ENCODE measurements around the gene ZNF683.
A peak's percentile ranks its signal among the peaks of the same experiment; 100 is the strongest.
"Not testable (repeated sequence)": the region's sequence is repeated elsewhere in the genome, so short reads cannot be mapped to it uniquely, and the experiment has no call there.

The ZNF683 gene

DNA sequence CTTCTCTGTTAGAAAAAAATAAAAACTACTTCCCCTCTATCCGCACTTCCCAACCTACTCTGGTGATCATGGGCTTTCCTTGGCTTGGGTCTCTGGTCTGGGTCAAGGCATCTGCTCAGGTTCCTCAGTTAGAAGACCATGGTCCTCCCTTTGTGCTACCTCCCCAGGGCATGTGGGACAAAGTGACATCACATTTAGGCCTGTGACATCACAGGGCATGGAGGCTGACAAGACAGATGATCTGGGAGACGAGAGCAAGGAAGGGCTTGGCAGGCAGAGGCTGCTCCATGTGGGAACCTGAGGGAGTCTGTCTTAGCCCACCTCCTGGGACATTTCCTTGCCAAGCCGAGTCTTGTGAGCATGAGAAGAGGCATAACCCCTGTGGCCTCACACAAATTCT, at the start of gene ZNF683:
Gene ZNF683 (minus strand): TSS at position 140 of the 400 bp plus-strand sequence. CDS start 4,179 bp downstream, outside the sequence.
- H3K36me3 ChIP-seq (ENCODE audit: control insufficient read depth, insufficient read depth, low read length); H3K9ac ChIP-seq (ENCODE audit: low read depth, low read length); H3K9me3 ChIP-seq (ENCODE audit: control insufficient read depth, insufficient read depth, low read length); H3K4me1 ChIP-seq (ENCODE audit: control insufficient read depth, insufficient read depth, low read length); H3K27ac ChIP-seq (ENCODE audit: low read depth, low read length); H3K4me3 ChIP-seq (ENCODE audit: low read depth, low read length); H3K27me3 ChIP-seq (ENCODE audit: control insufficient read depth, insufficient read depth, low read length): not testable (repeated sequence)

GRCh38 chr1:26419494-26419893, 46.9 kb upstream of the ZNF683 start:
- H3K9ac ChIP-seq (ENCODE audit: low read depth, low read length): peak overlapping the region; percentile 78
- peak overlapping the region; percentile 46 for H3K4me3 ChIP-seq (ENCODE audit: low read depth, low read length)
- H3K27ac ChIP-seq (ENCODE audit: low read depth, low read length): peak overlapping the region; percentile 99

GRCh38 chr1:26418865-26419349, 46.4 kb upstream of the ZNF683 start:
- peaks cover 77% of the 10 kb centered on the region for H3K36me3 ChIP-seq (ENCODE audit: control insufficient read depth, insufficient read depth, low read length)
- H3K9me3 ChIP-seq (ENCODE audit: control insufficient read depth, insufficient read depth, low read length): no peaks in the 10 kb centered on the region
- H3K4me1 ChIP-seq (ENCODE audit: control insufficient read depth, insufficient read depth, low read length): peaks cover 68% of the 10 kb centered on the region
- H3K9ac ChIP-seq (ENCODE audit: low read depth, low read length): peak overlapping the region; percentile 78
- H3K27ac ChIP-seq (ENCODE audit: low read depth, low read length): peak overlapping the region; percentile 99
- no peaks in the 10 kb centered on the region for H3K27me3 ChIP-seq (ENCODE audit: control insufficient read depth, insufficient read depth, low read length)
- peak overlapping the region; percentile 46 for H3K4me3 ChIP-seq (ENCODE audit: low read depth, low read length)

More at GRCh38 chr1:26419494-26419893, 46.9 kb upstream of the ZNF683 start:
- Histone ChIP-seq H3K4me1 (ENCODE audit: control insufficient read depth, insufficient read depth, low read length) (peaks cover 63% of the 10 kb centered on the region), H3K27me3 (ENCODE audit: control insufficient read depth, insufficient read depth, low read length) (no peaks in the 10 kb centered on the region), H3K36me3 (ENCODE audit: control insufficient read depth, insufficient read depth, low read length) (peaks cover 77% of the 10 kb centered on the region), H3K9me3 (ENCODE audit: control insufficient read depth, insufficient read depth, low read length) (no peaks in the 10 kb centered on the region)

DNA sequence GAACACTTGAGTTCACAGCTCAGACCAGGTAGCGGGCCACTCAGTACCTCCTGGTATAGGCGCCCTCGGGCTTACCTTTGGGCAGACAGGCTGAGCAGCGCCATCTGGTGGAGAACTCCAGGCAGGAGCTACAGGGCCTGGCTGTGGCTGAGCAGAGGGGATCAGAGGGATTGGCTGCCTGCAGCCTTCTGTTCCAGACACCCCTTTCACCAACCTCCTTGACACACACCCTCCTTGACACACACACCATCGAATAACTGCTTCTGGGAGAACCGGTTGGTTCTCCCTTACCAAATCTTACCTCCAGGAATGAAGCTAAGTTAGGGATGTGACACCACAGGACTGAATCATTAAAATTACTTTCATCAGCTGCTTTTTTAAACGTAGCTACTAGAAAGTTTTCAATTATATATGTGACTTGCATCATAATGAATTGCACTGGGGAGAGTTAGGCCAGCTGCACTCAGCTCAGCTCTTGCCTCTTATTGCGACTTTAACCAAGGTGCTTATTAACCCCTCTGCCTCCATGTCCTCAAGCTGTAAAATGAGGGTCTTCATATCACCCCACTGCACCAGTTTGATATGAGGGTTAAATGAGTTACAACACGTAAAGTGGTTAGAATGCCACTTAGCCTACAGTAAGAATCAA, 44.7 kb upstream of the ZNF683 start:
- Histone ChIP-seq H3K9me3 (ENCODE audit: control insufficient read depth, insufficient read depth, low read length) (no peaks in the 10 kb centered on the region), H3K27ac (ENCODE audit: low read depth, low read length) (peak overlapping the region; percentile 99), H3K4me3 (ENCODE audit: low read depth, low read length) (peak overlapping the region; percentile 38), H3K27me3 (ENCODE audit: control insufficient read depth, insufficient read depth, low read length) (no peaks in the 10 kb centered on the region), H3K4me1 (ENCODE audit: control insufficient read depth, insufficient read depth, low read length) (peaks cover 77% of the 10 kb centered on the region), H3K36me3 (ENCODE audit: control insufficient read depth, insufficient read depth, low read length) (peaks cover 79% of the 10 kb centered on the region), H3K9ac (ENCODE audit: low read depth, low read length) (peak overlapping the region; percentile 43)

DNA sequence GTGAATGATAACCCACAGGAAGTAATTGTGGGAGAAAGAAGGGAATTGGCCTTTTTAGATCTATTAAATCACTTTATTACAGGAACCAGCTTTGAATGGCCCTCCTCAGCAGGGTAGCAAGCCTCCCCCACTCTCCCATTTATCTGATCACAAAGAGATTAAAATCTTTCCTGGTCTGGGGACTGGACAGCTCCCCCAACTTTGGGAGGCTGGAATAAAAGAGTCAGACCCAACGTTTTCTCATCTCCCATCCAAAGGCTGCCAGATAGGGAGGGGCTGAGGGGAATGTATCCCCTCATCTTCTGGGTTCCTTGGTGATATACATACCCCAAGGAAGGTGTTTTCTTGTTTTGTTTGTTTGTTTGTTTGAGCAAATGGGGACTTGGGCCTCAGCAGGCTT, 40.5 kb upstream of the ZNF683 start:
- no peaks in the 10 kb centered on the region for H3K9me3 ChIP-seq (ENCODE audit: control insufficient read depth, insufficient read depth, low read length)
- H3K9ac ChIP-seq (ENCODE audit: low read depth, low read length): peak overlapping the region; percentile 59
- no peaks in the 10 kb centered on the region for H3K27me3 ChIP-seq (ENCODE audit: control insufficient read depth, insufficient read depth, low read length)
- H3K27ac ChIP-seq (ENCODE audit: low read depth, low read length): peak overlapping the region; percentile 95
- H3K4me1 ChIP-seq (ENCODE audit: control insufficient read depth, insufficient read depth, low read length): peaks cover 61% of the 10 kb centered on the region
- H3K36me3 ChIP-seq (ENCODE audit: control insufficient read depth, insufficient read depth, low read length): peaks cover 58% of the 10 kb centered on the region
- peak overlapping the region; percentile 100 for H3K4me3 ChIP-seq (ENCODE audit: low read depth, low read length)

GRCh38 chr1:26412180-26412840, 39.8 kb upstream of the ZNF683 start:
- Histone ChIP-seq H3K9ac (ENCODE audit: low read depth, low read length) (peak overlapping the region; percentile 99), H3K4me3 (ENCODE audit: low read depth, low read length) (peak overlapping the region; percentile 100), H3K9me3 (ENCODE audit: control insufficient read depth, insufficient read depth, low read length) (no peaks in the 10 kb centered on the region), H3K27ac (ENCODE audit: low read depth, low read length) (peak overlapping the region; percentile 95), H3K36me3 (ENCODE audit: control insufficient read depth, insufficient read depth, low read length) (peaks cover 50% of the 10 kb centered on the region), H3K4me1 (ENCODE audit: control insufficient read depth, insufficient read depth, low read length) (peaks cover 54% of the 10 kb centered on the region), H3K27me3 (ENCODE audit: control insufficient read depth, insufficient read depth, low read length) (no peaks in the 10 kb centered on the region)

GRCh38 chr1:26411624-26412074, 39.1 kb upstream of the ZNF683 start:
- peak overlapping the region; percentile 99 for H3K9ac ChIP-seq (ENCODE audit: low read depth, low read length)
- H3K36me3 ChIP-seq (ENCODE audit: control insufficient read depth, insufficient read depth, low read length): peaks cover 48% of the 10 kb centered on the region
- peak overlapping the region; percentile 100 for H3K4me3 ChIP-seq (ENCODE audit: low read depth, low read length)
- H3K9me3 ChIP-seq (ENCODE audit: control insufficient read depth, insufficient read depth, low read length): no peaks in the 10 kb centered on the region
- H3K27me3 ChIP-seq (ENCODE audit: control insufficient read depth, insufficient read depth, low read length): no peaks in the 10 kb centered on the region
- H3K27ac ChIP-seq (ENCODE audit: low read depth, low read length): peak overlapping the region; percentile 95
- H3K4me1 ChIP-seq (ENCODE audit: control insufficient read depth, insufficient read depth, low read length): peaks cover 51% of the 10 kb centered on the region

- H3K27me3 ChIP-seq (ENCODE audit: control insufficient read depth, insufficient read depth, low read length): no peaks in the 10 kb centered on the region
Observed at GRCh38 chr1:26410706-26411623, 38.4 kb upstream of the ZNF683 start, which contains the start of gene LIN28A. TSS of gene LIN28A (plus strand) at chr1:26410817. CDS start at chr1:26410892, 75 bp downstream.

DNA sequence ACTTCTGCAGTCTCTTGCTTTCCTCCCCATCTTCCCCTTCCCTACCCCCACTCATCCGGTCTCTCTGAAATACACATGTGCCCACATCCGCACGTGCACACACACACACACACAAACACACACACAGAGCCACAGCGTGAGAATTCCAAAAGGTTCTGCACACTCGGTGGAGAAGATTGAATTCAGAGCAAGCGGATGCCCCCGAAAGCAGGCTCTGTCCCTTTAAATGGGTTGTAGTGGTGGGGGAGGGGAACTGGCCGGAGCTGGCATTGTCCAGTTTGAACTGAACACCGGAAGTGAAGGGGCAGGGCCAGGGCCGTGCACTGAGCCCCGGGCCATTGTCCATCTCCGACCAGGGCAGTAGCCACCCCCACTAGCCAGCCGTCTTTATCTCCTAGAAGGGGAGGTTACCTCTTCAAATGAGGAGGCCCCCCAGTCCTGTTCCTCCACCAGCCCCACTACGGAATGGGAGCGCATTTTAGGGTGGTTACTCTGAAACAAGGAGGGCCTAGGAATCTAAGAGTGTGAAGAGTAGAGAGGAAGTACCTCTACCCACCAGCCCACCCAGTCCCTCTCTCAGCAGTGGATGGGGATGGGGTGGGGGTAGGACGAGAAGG, 36.7 kb upstream of the ZNF683 start:
- Histone ChIP-seq H3K9me3 (ENCODE audit: control insufficient read depth, insufficient read depth, low read length) (no peaks in the 10 kb centered on the region), H3K4me3 (ENCODE audit: low read depth, low read length) (peak overlapping the region; percentile 58), H3K9ac (ENCODE audit: low read depth, low read length) (peak overlapping the region; percentile 77), H3K4me1 (ENCODE audit: control insufficient read depth, insufficient read depth, low read length) (peaks cover 31% of the 10 kb centered on the region), H3K36me3 (ENCODE audit: control insufficient read depth, insufficient read depth, low read length) (peaks cover 27% of the 10 kb centered on the region), H3K27ac (ENCODE audit: low read depth, low read length) (peak overlapping the region; percentile 98), H3K27me3 (ENCODE audit: control insufficient read depth, insufficient read depth, low read length) (no peaks in the 10 kb centered on the region)

More at GRCh38 chr1:26410706-26411623, 38.4 kb upstream of the ZNF683 start, which contains the start of gene LIN28A:
- Histone ChIP-seq H3K27ac (ENCODE audit: low read depth, low read length) (peak within 1 kb of the TSS; percentile 98), H3K9ac (ENCODE audit: low read depth, low read length) (peak within 1 kb of the TSS; percentile 99), H3K9me3 (ENCODE audit: control insufficient read depth, insufficient read depth, low read length) (no peaks in the 10 kb centered on the region), H3K4me1 (ENCODE audit: control insufficient read depth, insufficient read depth, low read length) (peaks cover 45% of the 10 kb centered on the region), H3K36me3 (ENCODE audit: control insufficient read depth, insufficient read depth, low read length) (peaks cover 43% of the 10 kb centered on the region), H3K4me3 (ENCODE audit: low read depth, low read length) (peak within 1 kb of the TSS; percentile 100)

- no peaks in the 10 kb centered on the region for H3K27me3 ChIP-seq (ENCODE audit: control insufficient read depth, insufficient read depth, low read length)
- no peak overlapping the region for H3K9ac ChIP-seq (ENCODE audit: low read depth, low read length)
Observed at GRCh38 chr1:26408604-26409003, 36.1 kb upstream of the ZNF683 start.

More at GRCh38 chr1:26408604-26409003, 36.1 kb upstream of the ZNF683 start:
- H3K4me3 ChIP-seq (ENCODE audit: low read depth, low read length): peak overlapping the region; percentile 58
- peaks cover 26% of the 10 kb centered on the region for H3K4me1 ChIP-seq (ENCODE audit: control insufficient read depth, insufficient read depth, low read length)
- no peaks in the 10 kb centered on the region for H3K9me3 ChIP-seq (ENCODE audit: control insufficient read depth, insufficient read depth, low read length)
- H3K27ac ChIP-seq (ENCODE audit: low read depth, low read length): no peak overlapping the region
- peaks cover 22% of the 10 kb centered on the region for H3K36me3 ChIP-seq (ENCODE audit: control insufficient read depth, insufficient read depth, low read length)
